ENCODE measurements around the gene GLYATL2. TPM values are rescaled to one million over a fixed set of nuclear protein-coding genes. Genes with fewer than 3 reads are reported as not detected.

Gene GLYATL2
- polyA plus RNA-seq, 1 experiment: 1.1 TPM

GRCh38 chr11:58880166-58880565 lies 35.7 kb upstream of the GLYATL2 start:
- Histone ChIP-seq H3K4me3 (ENCODE audit: low read depth, low read length) (no peak overlapping the region), H3K9me3 (ENCODE audit: control insufficient read depth, insufficient read depth, low read length) (peaks cover 6% of the 10 kb centered on the region), H3K27ac (ENCODE audit: low read depth, low read length) (no peak overlapping the region), H3K27me3 (ENCODE audit: control insufficient read depth, insufficient read depth, low read length) (no peaks in the 10 kb centered on the region)
- ChIA-PET CTCF (interaction anchor here (0.6 kb wide), 1 partner anchor 28 kb away, joined by 3 read pairs; no protein-coding TSS in a partner anchor), POLR2A (no interaction called here)
- no peak for TF ChIP-seq CTCF (IDR thresholded peaks at IDR 0.05; ENCODE audit: low read depth, low read length)
- DNase-seq (ENCODE audit: low read depth, low spot score): no peak

- peaks cover 3% of the 10 kb centered on the region; the same call in 1 of the 2 replicates for H3K9me3 ChIP-seq (ENCODE audit: control insufficient read depth, insufficient read depth, low read length)
- no peak overlapping the region for H3K27ac ChIP-seq (ENCODE audit: low read depth, low read length)
- H3K27me3 ChIP-seq (ENCODE audit: control insufficient read depth, insufficient read depth, low read length): no peaks in the 10 kb centered on the region
- ChIA-PET POLR2A (no interaction called here), CTCF (no interaction called here)
- no peak for DNase-seq (ENCODE audit: low read depth, low spot score)
- no peak for TF ChIP-seq CTCF (IDR thresholded peaks at IDR 0.05; ENCODE audit: low read depth, low read length)
- H3K4me3 ChIP-seq (ENCODE audit: low read depth, low read length): no peak overlapping the region
These were observed 23.1 kb upstream of the GLYATL2 start for GRCh38 chr11:58867556-58867955.

- Histone ChIP-seq H3K27me3 (ENCODE audit: control insufficient read depth, insufficient read depth, low read length) (no peaks in the 10 kb centered on the region), H3K27ac (ENCODE audit: low read depth, low read length) (no peak overlapping the region), H3K9me3 (ENCODE audit: control insufficient read depth, insufficient read depth, low read length) (peaks cover 3% of the 10 kb centered on the region; the same call in 1 of the 2 replicates), H3K4me3 (ENCODE audit: low read depth, low read length) (no peak overlapping the region)
- DNase-seq (ENCODE audit: low read depth, low spot score): no peak
- TF ChIP-seq CTCF (IDR thresholded peaks at IDR 0.05; ENCODE audit: low read depth, low read length): no peak
- ChIA-PET POLR2A (no interaction called here), CTCF (no interaction called here)
These were observed 22.3 kb upstream of the GLYATL2 start for GRCh38 chr11:58866788-58867187.

- no peak overlapping the region for H3K4me3 ChIP-seq (ENCODE audit: low read depth, low read length)
- H3K27ac ChIP-seq (ENCODE audit: low read depth, low read length): no peak overlapping the region
- ChIA-PET POLR2A (no interaction called here), CTCF (no interaction called here)
- DNase-seq (ENCODE audit: low read depth, low spot score): no peak
- peaks cover 3% of the 10 kb centered on the region; the same call in 1 of the 2 replicates for H3K9me3 ChIP-seq (ENCODE audit: control insufficient read depth, insufficient read depth, low read length)
- H3K27me3 ChIP-seq (ENCODE audit: control insufficient read depth, insufficient read depth, low read length): no peaks in the 10 kb centered on the region
- TF ChIP-seq CTCF (IDR thresholded peaks at IDR 0.05; ENCODE audit: low read depth, low read length): no peak
These were observed 19.8 kb upstream of the GLYATL2 start for GRCh38 chr11:58864335-58864734.

GRCh38 chr11:58863697-58864096 lies 19.2 kb upstream of the GLYATL2 start:
- Histone ChIP-seq H3K27ac (ENCODE audit: low read depth, low read length) (no peak overlapping the region), H3K4me3 (ENCODE audit: low read depth, low read length) (no peak overlapping the region), H3K27me3 (ENCODE audit: control insufficient read depth, insufficient read depth, low read length) (no peaks in the 10 kb centered on the region), H3K9me3 (ENCODE audit: control insufficient read depth, insufficient read depth, low read length) (peaks cover 3% of the 10 kb centered on the region; the same call in 1 of the 2 replicates)
- ChIA-PET CTCF (no interaction called here), POLR2A (no interaction called here)
- no peak for TF ChIP-seq CTCF (IDR thresholded peaks at IDR 0.05; ENCODE audit: low read depth, low read length)
- no peak for DNase-seq (ENCODE audit: low read depth, low spot score)

All from AG04450 (cell line).